ENCODE measurements around the gene VHLL.

DNA sequence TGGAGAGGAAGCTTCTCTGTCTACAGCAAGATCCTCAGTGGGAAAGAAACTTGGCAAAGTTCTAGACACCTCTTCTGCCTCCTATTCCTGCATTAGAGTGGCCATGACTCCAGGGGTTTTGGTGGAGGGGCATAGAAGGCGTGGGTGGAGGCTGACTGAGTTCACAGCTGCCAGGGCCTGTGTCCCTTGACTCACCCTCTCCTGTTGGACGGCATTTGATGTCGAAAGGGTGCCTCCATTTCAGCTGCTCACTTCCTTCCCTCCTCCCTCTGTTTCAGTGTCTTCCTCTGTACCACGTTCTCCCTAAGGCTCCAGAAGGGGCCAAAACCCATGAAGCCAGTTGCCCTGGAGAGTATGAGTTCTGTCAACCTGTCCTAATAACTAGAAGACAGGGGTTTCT lies 14.3 kb downstream of the VHLL start:
- no peak for TF ChIP-seq CREB1 (IDR thresholded peaks at IDR 0.05; ENCODE audit: low read depth)
- TF ChIP-seq FOXM1 (IDR thresholded peaks at IDR 0.05; ENCODE audit: borderline replicate concordance, low read depth) = no peak
- no peak for TF ChIP-seq EP300 (IDR thresholded peaks at IDR 0.05; ENCODE audit: borderline replicate concordance)
- TF ChIP-seq, protein P1, sequence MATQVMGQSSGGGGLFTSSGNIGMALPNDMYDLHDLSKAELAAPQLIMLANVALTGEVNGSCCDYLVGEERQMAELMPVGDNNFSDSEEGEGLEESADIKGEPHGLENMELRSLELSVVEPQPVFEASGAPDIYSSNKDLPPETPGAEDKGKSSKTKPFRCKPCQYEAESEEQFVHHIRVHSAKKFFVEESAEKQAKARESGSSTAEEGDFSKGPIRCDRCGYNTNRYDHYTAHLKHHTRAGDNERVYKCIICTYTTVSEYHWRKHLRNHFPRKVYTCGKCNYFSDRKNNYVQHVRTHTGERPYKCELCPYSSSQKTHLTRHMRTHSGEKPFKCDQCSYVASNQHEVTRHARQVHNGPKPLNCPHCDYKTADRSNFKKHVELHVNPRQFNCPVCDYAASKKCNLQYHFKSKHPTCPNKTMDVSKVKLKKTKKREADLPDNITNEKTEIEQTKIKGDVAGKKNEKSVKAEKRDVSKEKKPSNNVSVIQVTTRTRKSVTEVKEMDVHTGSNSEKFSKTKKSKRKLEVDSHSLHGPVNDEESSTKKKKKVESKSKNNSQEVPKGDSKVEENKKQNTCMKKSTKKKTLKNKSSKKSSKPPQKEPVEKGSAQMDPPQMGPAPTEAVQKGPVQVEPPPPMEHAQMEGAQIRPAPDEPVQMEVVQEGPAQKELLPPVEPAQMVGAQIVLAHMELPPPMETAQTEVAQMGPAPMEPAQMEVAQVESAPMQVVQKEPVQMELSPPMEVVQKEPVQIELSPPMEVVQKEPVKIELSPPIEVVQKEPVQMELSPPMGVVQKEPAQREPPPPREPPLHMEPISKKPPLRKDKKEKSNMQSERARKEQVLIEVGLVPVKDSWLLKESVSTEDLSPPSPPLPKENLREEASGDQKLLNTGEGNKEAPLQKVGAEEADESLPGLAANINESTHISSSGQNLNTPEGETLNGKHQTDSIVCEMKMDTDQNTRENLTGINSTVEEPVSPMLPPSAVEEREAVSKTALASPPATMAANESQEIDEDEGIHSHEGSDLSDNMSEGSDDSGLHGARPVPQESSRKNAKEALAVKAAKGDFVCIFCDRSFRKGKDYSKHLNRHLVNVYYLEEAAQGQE (IDR thresholded peaks at IDR 0.05; ENCODE audit: low read depth) = no peak
- TF ChIP-seq TAF1 (IDR thresholded peaks at IDR 0.05; ENCODE audit: low read depth) = no peak
- TF ChIP-seq NFIC (IDR thresholded peaks at IDR 0.05) = no peak

Data from Ishikawa (cell line).